GM18508 (cell line): ENCODE measurements around the gene SV2C.
"Not testable (repeated sequence)": the region's sequence is repeated elsewhere in the genome, so short reads cannot be mapped to it uniquely, and the experiment has no call there.

Experiments
- ATAC-seq: cut with Tn5 transposase; IDR thresholded peaks from one replicate; pipeline ENCODE4 v1.9.1; 2021; ENCODE audit warnings: moderate number of reproducible peaks; ENCODE audit not compliant: insufficient read depth, unreplicated experiment

Gene SV2C

DNA sequence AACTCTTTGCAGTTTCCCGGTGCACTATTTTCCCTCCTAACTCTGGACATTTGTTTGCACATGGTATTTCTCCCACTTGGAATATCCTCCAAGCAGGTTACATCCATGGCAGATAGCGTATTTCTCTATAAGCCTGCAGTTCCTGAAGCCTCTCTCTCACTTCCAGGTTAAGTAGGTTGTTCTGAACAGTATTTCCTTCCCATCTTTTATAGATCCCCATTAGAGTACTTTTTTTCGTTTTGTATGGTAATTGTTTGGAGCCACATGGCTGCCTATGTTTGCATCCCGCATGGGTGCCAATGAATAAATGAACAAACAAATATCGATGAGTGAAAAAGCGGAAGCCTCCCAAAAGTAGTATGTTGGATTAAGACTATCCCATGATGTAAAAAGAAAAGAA is 206.5 kb downstream of the SV2C start:
- no peak for ATAC-seq

DNA sequence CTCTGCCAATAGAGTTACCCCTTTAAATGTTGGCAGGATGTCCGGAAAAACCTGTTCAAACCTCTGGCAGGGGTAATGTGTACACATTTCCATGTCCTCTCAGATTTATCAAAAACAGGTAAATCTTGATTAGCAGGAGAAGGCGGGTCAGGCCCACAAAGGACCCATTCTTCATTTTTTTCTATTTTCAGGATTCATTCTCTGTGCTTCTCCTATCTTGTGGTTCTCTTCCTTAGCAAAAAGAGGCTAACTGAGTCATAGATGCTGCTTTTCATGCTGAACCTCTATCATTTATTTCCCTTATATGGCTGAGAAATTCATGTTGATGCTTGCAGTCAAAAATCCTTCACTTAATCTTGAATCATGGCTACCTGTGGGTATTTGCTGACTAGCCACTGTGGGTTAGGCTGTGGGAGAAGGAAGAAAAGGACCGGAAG is 207.2 kb downstream of the SV2C start:
- ATAC-seq, result no peak

DNA sequence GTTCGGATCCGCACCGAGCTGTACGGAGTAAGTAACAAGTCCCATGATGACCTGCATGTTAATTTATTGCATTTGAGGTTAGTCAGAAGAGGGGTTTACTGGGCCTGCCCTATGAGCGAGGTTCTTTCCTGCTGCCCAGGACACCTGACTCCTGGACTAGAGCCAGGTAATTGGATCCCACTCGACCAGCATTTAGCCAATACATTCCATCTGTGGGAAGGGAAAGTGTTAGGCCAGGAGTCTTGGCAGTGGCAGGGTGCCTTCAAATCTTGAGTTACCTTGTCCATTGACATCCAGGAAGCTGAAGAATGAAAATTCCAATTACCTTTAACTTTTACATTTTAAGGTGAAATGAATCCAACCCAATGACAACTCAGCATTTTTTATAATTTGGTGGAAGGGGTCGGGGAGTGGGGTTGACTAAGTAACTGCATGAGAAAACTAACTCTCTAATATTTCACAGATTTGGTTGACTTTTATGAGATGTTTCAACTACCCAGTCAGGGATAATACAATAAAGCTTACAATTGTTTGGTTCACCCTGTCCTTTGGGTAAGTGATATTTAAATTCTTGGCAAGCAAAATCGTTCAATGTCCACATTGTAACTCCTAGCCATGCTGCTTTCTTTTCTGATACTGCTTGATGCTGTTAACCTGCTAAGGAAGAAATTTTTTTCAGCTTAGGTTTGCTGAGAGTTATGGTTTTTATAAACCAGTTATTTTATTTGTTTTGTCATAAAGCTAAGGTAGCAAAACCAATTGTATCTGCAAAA is 208.3 kb downstream of the SV2C start:
- no peak for ATAC-seq

DNA sequence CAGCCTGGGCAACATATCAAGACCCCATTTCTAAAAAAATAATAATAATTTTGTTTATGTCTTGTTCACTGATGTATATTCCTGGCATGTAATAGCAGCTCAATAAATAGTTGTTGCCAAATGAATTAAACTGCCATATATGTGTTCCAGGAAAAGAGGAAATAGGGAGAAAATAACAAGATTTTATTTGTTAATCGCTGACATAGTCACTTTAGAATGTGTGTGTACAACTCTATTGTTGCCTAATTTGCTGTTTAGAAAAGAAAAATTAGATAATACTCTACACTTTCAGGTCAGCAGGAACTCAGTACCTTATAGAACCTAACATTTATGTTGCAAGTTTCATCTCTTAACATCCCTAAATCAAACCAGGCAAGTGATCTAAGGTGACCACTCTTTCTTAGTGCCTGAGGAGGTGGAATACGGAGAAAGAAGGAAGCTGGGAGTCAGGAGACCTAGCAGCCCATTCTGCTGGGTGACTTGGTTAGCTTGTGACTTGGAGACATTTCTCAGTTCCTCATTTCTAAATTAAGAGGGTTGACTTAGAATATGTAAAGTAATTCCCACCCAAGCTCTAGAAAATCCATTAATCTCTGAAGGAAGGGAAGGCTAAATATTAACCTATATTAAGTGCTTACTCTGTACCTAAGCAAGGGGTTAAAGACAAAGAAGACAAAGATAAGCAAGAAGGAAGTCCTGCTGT is 209.6 kb downstream of the SV2C start:
- ATAC-seq, result peak; percentile 75

- no peak for ATAC-seq
These were observed 211.4 kb downstream of the SV2C start for GRCh38 chr5:76294573-76294972.

DNA sequence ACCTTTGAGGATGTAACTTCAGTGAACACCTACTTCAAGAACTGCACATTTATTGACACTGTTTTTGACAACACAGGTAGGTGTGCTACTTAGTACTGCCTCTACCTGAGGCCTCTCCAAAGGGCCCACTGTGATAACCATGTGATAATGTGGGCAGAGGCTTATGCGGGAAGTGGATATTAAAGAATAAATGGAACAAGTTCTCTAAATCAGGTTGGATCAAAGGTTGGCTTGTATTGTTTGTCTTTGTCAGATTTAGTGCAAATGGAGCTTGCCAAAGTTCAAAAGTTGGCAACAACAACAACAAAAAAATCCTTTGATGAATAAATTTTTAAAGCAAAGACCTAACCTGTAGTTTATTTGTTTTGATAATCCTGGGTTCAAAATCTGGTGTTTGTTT is 215.7 kb downstream of the SV2C start:
- no peak for ATAC-seq

DNA sequence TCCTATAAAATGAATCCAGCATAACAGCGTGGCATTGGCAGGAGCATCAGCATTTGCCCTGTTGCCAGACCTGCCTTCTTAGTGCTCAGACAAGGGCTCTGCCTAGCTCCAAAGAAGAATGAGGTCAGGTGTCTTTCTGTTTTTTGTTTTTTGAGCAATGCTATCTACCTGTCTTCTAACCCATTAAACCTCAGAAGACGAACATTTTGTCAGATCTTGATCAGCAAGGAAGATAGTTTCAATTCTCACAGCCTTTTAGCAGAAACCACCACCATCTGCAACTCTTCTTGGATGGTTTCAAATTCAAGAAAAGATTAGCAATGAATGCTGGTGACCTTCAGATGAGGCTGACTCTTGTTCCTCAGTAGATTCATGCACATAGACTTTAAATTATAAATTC is 216.4 kb downstream of the SV2C start:
- ATAC-seq, result no peak

DNA sequence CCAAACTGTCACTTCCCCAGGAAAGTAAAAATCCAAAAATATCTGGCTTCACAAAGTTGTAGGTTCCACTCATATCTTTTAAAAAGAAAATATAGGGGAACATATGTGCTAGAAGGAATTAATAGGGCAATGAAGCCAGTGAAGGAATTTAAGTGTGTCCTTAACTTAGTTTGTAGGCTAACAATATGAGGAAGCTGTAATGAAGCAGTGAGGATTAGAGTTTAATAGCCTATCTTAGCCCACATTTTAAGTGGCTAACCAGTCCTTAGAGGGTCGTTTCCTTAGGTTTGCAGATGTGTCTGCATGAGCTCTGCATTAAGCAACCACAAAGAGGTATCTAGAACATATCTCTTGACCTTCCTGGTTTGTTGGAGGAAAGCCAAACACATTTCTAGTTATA is 218.7 kb downstream of the SV2C start:
- ATAC-seq, result not testable (repeated sequence)

DNA sequence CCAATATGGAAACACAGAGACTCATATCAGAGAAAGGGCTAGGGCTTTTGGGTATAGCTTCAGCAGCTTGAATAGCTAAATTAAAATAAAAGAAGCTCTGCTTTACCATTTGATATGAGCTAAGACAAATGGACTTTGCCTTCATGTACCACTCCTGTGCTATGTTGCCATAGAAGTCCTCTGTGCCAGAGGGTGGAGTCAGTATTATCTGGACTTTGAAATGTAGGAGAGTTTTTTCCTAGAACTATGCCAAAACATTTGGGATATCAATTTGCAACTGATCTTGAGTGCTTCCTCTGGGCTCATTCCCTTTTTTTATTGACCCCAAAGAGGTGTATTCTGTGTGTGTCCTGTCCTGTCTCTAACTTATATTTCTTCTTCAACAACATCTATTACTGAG is 219.5 kb downstream of the SV2C start:
- ATAC-seq, result not testable (repeated sequence)

GRCh38 chr5:76303921-76304320 is 220.7 kb downstream of the SV2C start:
- ATAC-seq, result no peak

- ATAC-seq, result no peak
These were observed 222.1 kb downstream of the SV2C start for GRCh38 chr5:76305269-76305668.

DNA sequence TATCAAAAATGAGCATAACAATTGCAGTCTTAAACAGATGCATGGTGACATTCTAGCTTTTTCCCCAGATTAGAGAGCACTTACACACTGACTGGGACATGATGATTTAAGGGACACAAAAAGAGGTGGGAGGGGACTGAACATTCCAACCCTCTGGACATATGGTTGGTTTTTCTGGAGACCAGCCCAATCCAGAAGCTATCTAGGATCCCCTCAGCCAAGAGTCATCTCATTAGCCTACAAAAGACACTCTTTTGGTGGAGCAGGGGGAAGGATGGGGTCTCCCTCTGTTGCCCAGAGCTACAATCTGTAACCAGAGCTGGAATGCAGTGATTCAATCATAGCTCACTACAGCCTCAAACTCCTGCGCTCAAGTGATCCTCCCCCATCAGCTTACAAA is 222.6 kb downstream of the SV2C start:
- no peak for ATAC-seq

DNA sequence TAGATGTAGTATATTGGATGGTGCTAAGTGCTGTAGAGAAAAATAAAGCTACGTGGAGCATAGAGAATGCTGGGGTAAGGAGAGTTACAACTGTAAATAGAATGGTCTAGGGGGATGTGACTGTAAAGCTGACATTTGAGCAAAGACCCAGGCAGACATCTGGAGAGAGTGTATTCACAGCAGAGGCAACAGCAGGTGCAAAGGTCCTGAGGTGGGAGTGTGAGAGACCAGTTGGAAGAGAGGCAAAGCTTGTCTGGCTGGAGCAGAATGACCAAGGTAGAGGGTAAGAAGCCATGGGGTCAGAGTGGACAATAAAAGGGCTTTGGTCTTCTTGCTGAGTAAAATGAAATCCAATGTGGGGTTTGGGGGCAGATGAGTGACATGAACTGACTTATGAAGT is 227.0 kb downstream of the SV2C start:
- ATAC-seq, result no peak

GRCh38 chr5:76312783-76313182 is 229.6 kb downstream of the SV2C start:
- ATAC-seq, result no peak

DNA sequence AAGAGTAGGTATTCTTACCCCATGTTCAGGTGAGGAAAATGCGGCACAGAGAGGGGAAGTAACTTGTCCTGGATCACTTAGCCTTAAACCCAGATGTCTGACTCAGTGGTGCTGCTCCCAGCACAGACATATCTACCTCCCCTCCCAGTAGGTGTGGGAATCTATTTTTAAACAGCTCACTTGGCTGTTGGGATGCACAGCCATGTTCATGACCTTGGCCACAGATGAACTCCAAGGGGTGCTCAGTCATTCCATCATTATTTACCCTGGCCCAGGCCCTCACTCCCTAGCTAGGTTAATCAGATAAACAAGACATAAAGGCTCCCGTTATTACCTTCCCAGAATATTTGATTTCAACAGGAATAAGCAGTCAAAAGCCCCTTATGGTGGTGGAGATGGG is 231.5 kb downstream of the SV2C start:
- no peak for ATAC-seq

GRCh38 chr5:76319673-76320072 is 236.5 kb downstream of the SV2C start:
- no peak for ATAC-seq

GRCh38 chr5:76323494-76323893 is 240.3 kb downstream of the SV2C start:
- not testable (repeated sequence) for ATAC-seq

- no peak for ATAC-seq
These were observed 242.1 kb downstream of the SV2C start for GRCh38 chr5:76325326-76325725.

DNA sequence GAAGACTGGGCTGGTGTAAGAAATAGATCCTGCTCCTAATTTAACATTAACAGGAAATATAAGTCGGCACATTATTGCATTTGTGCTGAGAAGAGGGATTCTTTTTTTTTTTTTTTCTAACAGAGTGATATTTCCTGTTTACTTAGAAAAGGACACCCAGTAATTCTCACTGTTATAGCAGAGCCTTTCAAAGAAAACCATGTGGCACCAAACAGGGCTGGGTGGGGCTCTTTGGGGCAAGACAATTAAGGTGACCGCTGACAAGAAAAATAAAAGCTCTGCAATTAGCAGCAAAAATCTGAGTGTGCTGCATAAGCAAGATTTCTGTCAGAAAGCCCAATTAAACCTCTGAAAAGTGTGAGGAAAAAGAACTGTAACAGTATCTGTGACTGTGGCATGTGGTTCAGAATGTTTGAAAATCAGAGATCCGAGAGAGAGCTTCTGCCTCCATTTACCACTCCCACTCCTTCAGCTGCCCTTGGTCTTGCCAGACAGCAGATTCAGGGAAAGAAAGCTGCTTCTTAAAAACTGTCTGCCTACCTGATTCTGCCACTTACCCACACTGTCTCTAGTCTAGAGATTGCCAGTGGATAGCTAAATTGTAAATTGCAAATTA is 242.8 kb downstream of the SV2C start:
- no peak for ATAC-seq

DNA sequence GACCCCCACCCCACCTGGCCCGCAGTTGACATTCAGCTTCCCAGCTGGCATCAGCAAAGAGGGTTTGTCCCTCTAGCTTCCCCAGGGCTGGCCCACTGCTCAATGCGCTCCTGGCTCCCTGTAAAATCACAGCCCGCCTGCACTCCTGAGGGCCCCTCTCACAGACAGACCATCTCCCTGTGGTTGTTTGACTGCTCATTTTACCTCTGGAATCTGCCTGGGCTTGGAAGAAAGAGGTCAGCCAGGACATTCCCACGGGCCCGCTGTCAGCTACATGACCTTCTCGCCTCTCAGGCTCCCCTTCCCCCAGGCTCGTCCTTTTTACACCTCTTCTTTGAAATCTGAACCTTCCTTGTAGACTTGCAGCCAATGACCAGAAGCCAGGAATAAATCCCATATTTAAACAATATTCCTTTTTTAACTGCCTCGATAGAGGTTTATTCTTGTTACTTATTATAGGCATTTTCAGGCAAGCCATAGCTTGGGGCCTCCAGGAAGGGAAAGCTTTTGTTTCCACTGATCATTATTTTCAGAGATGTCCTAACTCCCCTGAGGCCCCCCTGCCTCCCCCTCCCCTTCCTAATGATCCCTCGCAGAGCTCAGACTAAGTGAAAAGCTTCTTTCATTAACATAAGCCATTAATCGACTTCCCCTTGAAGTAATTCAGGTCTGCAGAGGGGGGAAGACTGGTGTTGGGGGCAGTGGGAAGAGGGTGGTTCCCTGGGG is 243.6 kb downstream of the SV2C start:
- no peak for ATAC-seq

DNA sequence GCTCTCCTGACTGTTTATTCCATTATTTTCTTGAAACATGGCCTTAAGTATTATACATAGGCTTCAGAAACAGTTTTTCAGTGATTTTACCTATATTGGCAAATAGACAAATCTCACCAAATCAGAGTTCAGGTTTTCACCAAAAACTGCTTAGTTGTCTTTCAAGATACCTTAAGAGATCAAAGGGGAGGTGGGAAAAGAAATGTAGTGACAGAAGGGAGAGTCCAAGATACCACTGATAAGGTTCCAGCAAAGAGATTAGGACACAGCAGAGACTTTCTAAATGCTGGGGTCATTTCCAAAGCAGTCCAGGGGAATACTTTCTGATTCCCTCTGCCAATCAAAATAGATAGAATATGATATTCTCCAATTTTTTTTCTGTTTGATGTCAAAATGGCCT is 246.2 kb downstream of the SV2C start:
- no peak for ATAC-seq
